Osteocyte (in vitro differentiated cells): Measurements from ENCODE around the gene FBXO41. TPM values are rescaled to one million over a fixed set of nuclear protein-coding genes. Genes with fewer than 3 reads are reported as not detected.
"Not testable (repeated sequence)": the region's sequence is repeated elsewhere in the genome, so short reads cannot be mapped to it uniquely, and the experiment has no call there.

Experiments
- DNase-seq: peaks from one replicate; pipeline ENCODE4 v3.0.0; 2021; ENCODE audit warnings: mixed read lengths; ENCODE audit not compliant: unreplicated experiment; ENCODE audit errors: extremely low spot score
- H3K27ac Mint-ChIP-seq: one replicate; pipeline ENCODE4 v1.8.0; 2021; ENCODE audit warnings: mild to moderate bottlenecking, mixed read lengths; ENCODE audit not compliant: unreplicated experiment
- H3K27me3 Mint-ChIP-seq: one replicate; pipeline ENCODE4 v1.8.0; 2021; ENCODE audit warnings: mixed read lengths; ENCODE audit not compliant: unreplicated experiment
- H3K36me3 Mint-ChIP-seq: one replicate; pipeline ENCODE4 v1.8.0; 2021; ENCODE audit warnings: mixed read lengths; ENCODE audit not compliant: unreplicated experiment
- H3K4me1 Mint-ChIP-seq: one replicate; pipeline ENCODE4 v1.8.0; 2021; ENCODE audit warnings: mixed read lengths; ENCODE audit not compliant: unreplicated experiment
- H3K4me3 Mint-ChIP-seq: one replicate; pipeline ENCODE4 v1.8.0; 2021; ENCODE audit warnings: mild to moderate bottlenecking, moderate library complexity, mixed read lengths; ENCODE audit not compliant: unreplicated experiment
- H3K9me3 Mint-ChIP-seq: one replicate; pipeline ENCODE4 v1.8.0; 2021; ENCODE audit warnings: mixed read lengths; ENCODE audit not compliant: unreplicated experiment
- CTCF ChIP-seq: fragments of 200-600 bp; sonication (generic); IDR thresholded peaks from 2 replicates; pipeline ENCODE4 v1.5.0; 2021; ENCODE audit warnings: antibody characterized with exemption, mild to moderate bottlenecking, moderate library complexity
- total RNA-seq: library from RNA; stranded (reverse); gene quantifications from 2 replicates; pipeline ENCODE4 v1.2.1, GENCODE V29; 2021

The FBXO41 gene
- total RNA-seq, 1 donor from 2014 or later = 1.6 TPM

DNA sequence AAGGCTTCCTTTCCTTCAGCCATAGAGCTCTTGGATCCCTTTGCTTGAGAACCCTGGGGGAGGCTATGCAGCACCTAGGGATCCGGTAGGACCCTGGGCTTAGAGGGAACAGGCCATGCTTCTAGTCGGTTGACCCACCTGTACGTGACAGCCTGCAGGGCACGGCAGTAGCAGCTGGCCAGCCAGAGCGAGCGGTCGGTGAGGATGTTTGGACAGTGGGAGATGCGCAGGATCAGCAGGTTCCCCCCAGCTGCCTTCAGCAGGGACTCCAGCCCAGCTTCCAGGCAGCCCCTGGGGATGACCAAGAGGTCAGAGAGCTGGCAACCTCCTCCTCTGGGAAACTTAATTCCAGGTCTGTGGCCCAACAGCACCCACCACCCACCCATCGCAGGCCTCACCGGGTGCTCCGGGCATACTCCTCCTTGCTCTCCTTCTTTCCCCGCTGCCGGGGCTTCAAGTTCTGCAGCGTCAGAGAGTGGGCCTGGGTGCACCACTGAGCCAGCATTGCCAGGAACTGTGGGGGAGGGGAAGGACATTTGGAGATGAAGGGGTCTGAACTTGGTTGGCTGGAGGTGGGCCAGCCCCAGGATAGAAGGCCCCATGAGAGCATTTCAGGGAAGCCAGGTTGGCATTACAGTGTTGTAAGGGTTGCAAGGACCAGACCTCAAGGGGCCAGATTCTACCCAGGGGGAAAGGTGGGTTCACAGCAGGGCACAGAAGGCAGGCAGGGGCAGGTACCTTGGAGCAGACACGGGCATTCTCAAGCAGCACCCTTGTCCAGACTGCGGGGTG lies 20.5 kb downstream of the FBXO41 start:
- Mint-ChIP-seq H3K36me3 (no peaks in the 10 kb centered on the region), H3K27me3 (peaks cover 29% of the 10 kb centered on the region), H3K4me3 (no peak overlapping the region), H3K9me3 (no peaks in the 10 kb centered on the region), H3K27ac (no peak overlapping the region), H3K4me1 (peaks cover 5% of the 10 kb centered on the region)
- no peak for TF ChIP-seq CTCF
- no peak for DNase-seq

DNA sequence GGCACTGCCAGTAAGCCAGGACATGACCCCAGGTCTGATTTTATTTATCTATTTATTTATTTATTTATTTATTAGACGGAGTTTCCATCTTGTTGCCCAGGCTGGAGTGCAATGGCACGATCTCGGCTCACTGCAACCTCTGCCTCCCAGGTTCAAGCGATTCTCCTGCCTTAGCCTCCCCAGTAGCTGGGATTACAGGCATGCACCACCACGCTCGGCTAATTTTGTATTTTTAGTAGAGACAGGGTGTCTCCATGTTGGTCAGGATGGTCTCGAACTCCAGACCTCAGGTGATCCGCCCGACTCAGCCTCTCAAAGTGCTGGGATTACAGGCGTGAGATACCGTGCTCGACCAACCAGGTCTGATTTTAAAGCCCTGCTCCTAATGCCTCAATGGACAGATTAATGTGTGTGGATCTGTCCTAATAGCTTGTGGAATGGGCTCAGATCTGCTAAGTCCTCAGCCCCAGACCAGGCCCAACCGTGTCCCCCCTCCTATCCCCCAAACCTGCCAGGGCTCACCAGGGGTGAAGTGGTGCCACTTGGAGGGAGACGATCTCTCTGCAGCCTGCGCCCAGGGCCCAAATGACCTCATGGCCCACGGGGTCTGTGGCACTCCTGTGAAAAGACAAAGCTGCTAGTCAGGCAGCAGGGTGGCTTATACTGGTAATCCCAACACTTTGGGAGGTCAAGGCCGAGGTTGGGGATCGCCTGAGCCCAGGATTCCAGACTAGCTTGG lies 21.4 kb downstream of the FBXO41 start:
- not testable (repeated sequence) for H3K27ac Mint-ChIP-seq, H3K4me3 Mint-ChIP-seq, DNase-seq, H3K36me3 Mint-ChIP-seq, H3K9me3 Mint-ChIP-seq, H3K4me1 Mint-ChIP-seq
- H3K27me3 Mint-ChIP-seq = peaks cover 21% of the 10 kb centered on the region

- no peaks in the 10 kb centered on the region for H3K36me3 Mint-ChIP-seq
Observed at GRCh38 chr2:73262108-73262651, 22.1 kb downstream of the FBXO41 start.

DNA sequence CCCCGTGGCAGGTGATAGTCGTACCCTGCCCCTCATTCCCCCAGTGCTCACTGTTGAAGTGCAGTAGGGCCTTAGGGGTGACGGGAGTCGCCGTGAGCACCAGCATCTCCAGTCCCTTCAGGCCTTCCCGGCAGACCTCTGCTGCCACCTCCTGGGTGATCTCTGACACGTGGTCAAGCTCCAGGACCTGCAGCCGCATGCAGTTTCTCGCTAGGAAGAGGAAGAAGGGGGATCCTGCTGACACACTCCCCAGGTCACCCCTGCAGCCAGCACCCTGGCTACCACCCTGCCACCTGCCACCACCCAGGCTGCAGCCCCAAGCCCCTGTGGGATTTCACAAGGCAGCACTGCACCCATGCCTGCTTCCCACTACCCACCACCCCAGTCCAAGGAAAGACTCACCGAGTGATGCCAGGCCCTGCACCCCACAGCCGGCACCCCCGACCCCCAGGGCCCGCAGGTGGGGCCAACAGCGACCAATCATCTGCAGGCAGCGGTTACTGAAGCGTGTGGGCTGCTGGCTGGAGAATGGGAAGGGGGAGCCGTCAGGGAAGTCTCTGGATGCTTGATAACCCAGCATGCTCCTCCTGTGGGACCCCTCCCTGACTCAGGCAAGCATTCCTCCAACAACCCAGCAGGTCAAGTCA lies 23.8 kb downstream of the FBXO41 start:
- TF ChIP-seq CTCF = peak; percentile 45
- no peaks in the 10 kb centered on the region for H3K9me3 Mint-ChIP-seq
- DNase-seq = no peak

More at GRCh38 chr2:73262108-73262651, 22.1 kb downstream of the FBXO41 start:
- Mint-ChIP-seq H3K27me3 (peaks cover 14% of the 10 kb centered on the region), H3K27ac (no peak overlapping the region), H3K4me3 (no peak overlapping the region), H3K9me3 (no peaks in the 10 kb centered on the region), H3K4me1 (no peaks in the 10 kb centered on the region)
- no peak for TF ChIP-seq CTCF
- no peak for DNase-seq

DNA sequence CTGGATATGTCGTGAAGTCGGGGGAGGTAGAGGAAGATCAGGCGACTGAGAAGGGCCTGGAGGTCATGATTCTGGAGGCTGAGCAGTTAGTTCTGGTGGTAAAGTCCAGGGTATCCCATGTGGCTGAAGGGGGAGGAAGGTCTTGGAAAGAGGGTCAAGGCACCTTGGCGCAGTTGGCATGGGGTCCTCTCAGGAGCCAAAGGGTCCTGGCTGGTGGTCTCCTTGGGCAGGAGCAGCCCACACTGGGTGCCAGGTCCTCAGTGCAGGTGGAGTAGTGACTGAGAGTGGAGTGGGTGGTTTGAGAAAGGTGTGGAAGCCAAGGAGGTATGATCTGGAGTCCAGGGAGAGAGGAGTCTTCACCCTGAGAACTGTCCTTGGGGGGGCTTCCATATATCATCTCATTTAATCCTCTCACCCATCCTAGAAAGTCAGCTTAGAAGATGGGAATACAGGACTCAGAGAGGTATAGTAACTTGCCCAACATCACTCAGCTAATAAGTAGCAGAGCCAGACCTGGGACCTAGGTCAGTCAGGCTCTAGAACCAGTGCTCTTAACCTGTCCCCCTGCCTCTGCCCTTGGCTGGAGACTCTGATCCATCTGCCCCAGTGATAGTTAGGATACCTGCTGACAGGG lies 24.5 kb downstream of the FBXO41 start:
- H3K27me3 Mint-ChIP-seq = peaks cover 7% of the 10 kb centered on the region
- H3K4me3 Mint-ChIP-seq = no peak overlapping the region
- no peak for TF ChIP-seq CTCF
- no peaks in the 10 kb centered on the region for H3K9me3 Mint-ChIP-seq
- no peaks in the 10 kb centered on the region for H3K36me3 Mint-ChIP-seq
- no peak overlapping the region for H3K27ac Mint-ChIP-seq
- H3K4me1 Mint-ChIP-seq = no peaks in the 10 kb centered on the region
- DNase-seq = no peak

More for the DNA sequence above, 23.8 kb downstream of the FBXO41 start:
- no peaks in the 10 kb centered on the region for H3K36me3 Mint-ChIP-seq
- peaks cover 7% of the 10 kb centered on the region for H3K27me3 Mint-ChIP-seq
- no peak overlapping the region for H3K27ac Mint-ChIP-seq
- H3K4me3 Mint-ChIP-seq = no peak overlapping the region
- H3K4me1 Mint-ChIP-seq = no peaks in the 10 kb centered on the region
